Measurements from ENCODE around the gene LRRC1. TPM values are rescaled to one million over a fixed set of nuclear protein-coding genes. Genes with fewer than 3 reads are reported as not detected.
A peak's percentile ranks its signal among the peaks of the same experiment; 100 is the strongest.

LRRC1 gene
- total and polyA plus RNA-seq, 8 donors = 2.9 to 50.4 (median 12.2) TPM

GRCh38 chr6:53818858-53819609 lies 24.2 kb downstream of the LRRC1 start:
- H3K27me3 ChIP-seq = no peaks in the 10 kb centered on the region
- no peak overlapping the region for H3K27ac ChIP-seq
- DNase-seq = no peak
- H3K4me1 ChIP-seq = peaks cover 2 to 75% (median 41%) of the 10 kb centered on the region in 4 donors
- intact Hi-C loops (cut with DNase I; ENCODE audit: low total_unique reads) = no loop called here
- WGBS, 5 donors = 58 to 62% (median 59%) methylated on average over 3 of the region's 3 CpGs
- H3K9me3 ChIP-seq = no peaks in the 10 kb centered on the region
- H3K36me3 ChIP-seq = no peaks in the 10 kb centered on the region
- H3K4me3 ChIP-seq = no peak overlapping the region
- no peak for TF ChIP-seq POLR2A (IDR thresholded peaks at IDR 0.05)
- TF ChIP-seq CTCF (IDR thresholded peaks at IDR 0.05) = no peak
- TF ChIP-seq EP300 (IDR thresholded peaks at IDR 0.05) = no peak
- no peak for TF ChIP-seq POLR2AphosphoS5 (IDR thresholded peaks at IDR 0.05)

GRCh38 chr6:53822401-53823125 lies 27.8 kb downstream of the LRRC1 start:
- Histone ChIP-seq H3K27me3 (no peaks in the 10 kb centered on the region), H3K36me3 (no peaks in the 10 kb centered on the region), H3K27ac (no peak overlapping the region), H3K4me1 (peaks cover 0 to 81% (median 46%) of the 10 kb centered on the region in 4 donors), H3K9me3 (no peaks in the 10 kb centered on the region), H3K4me3 (no peak overlapping the region)
- DNase-seq = no peak
- intact Hi-C loops (cut with DNase I; ENCODE audit: low total_unique reads) = no loop called here
- 64 to 85% (median 69%) methylated on average over 10 of the region's 10 CpGs for whole genome bisulfite sequencing, 5 donors
- TF ChIP-seq CTCF (IDR thresholded peaks at IDR 0.05) (no peak), POLR2A (IDR thresholded peaks at IDR 0.05) (no peak), EP300 (IDR thresholded peaks at IDR 0.05) (no peak), POLR2AphosphoS5 (IDR thresholded peaks at IDR 0.05) (no peak)

- intact Hi-C loops (cut with DNase I; ENCODE audit: low total_unique reads) = no loop called here
- Histone ChIP-seq H3K4me1 (peaks cover 12 to 84% (median 52%) of the 10 kb centered on the region in 4 donors), H3K27ac (no peak overlapping the region), H3K9me3 (no peaks in the 10 kb centered on the region), H3K36me3 (no peaks in the 10 kb centered on the region), H3K27me3 (no peaks in the 10 kb centered on the region), H3K4me3 (no peak overlapping the region)
- DNase-seq = no peak
- WGBS, 5 donors = 97 to 100% (median 98%) methylated on average over 1 of the region's 1 CpG
- no peak for TF ChIP-seq POLR2AphosphoS5 (IDR thresholded peaks at IDR 0.05)
- TF ChIP-seq EP300 (IDR thresholded peaks at IDR 0.05) = no peak
- TF ChIP-seq POLR2A (IDR thresholded peaks at IDR 0.05) = no peak
- no peak for TF ChIP-seq CTCF (IDR thresholded peaks at IDR 0.05)
Observed at GRCh38 chr6:53824714-53825113, 29.9 kb downstream of the LRRC1 start.

- H3K27ac ChIP-seq = peak overlapping the region in 2 of 5 donors; percentile 63 to 69
- peaks cover 16 to 84% (median 53%) of the 10 kb centered on the region in 4 donors for H3K4me1 ChIP-seq
- H3K36me3 ChIP-seq = no peaks in the 10 kb centered on the region
- no peak overlapping the region for H3K4me3 ChIP-seq
- DNase-seq = no peak
- intact Hi-C loops (cut with DNase I; ENCODE audit: low total_unique reads) = no loop called here
- no peaks in the 10 kb centered on the region for H3K9me3 ChIP-seq
- no peaks in the 10 kb centered on the region for H3K27me3 ChIP-seq
- WGBS, 5 donors = 54 to 71% (median 56%) methylated on average over 7 of the region's 7 CpGs
- no peak for TF ChIP-seq CTCF (IDR thresholded peaks at IDR 0.05)
- no peak for TF ChIP-seq POLR2A (IDR thresholded peaks at IDR 0.05)
- TF ChIP-seq POLR2AphosphoS5 (IDR thresholded peaks at IDR 0.05) = no peak
- no peak for TF ChIP-seq EP300 (IDR thresholded peaks at IDR 0.05)
Observed at GRCh38 chr6:53825532-53826321, 30.9 kb downstream of the LRRC1 start.
